Measurements from ENCODE around the gene IKZF5.

DNA sequence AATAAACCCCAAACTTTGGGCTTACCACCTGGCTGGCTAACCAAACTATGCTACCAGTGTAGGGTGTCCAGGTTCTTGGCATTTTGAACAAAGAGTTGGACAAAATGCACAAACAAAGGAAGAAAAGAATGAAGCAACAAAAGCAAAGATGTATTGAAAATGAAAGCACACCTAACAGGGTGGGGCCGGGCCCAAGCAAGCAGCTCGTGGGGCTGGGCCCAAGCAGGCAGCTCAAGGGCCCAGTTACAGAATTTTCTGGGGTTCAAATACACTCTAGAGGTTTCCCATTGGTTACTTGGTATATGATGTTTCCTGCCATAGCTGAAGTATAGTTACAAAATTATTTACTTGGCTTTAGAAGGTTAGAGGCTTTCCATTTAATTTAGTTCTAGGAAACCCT, 15.9 kb upstream of the IKZF5 start:
- TF ChIP-seq POLR2AphosphoS5 (IDR thresholded peaks at IDR 0.05; ENCODE audit: low read depth, low read length): no peak
- no peak for TF ChIP-seq POLR2A (IDR thresholded peaks at IDR 0.05; ENCODE audit: low read depth, low read length)
- no peak for TF ChIP-seq TAF1 (IDR thresholded peaks at IDR 0.05; ENCODE audit: borderline replicate concordance, low read depth, low read length)
